HG03196 (cell line): ENCODE results near the gene ABAT.
"Not testable (repeated sequence)": the region's sequence is repeated elsewhere in the genome, so short reads cannot be mapped to it uniquely, and the experiment has no call there.

Experiments
- ATAC-seq: cut with Tn5 transposase; IDR thresholded peaks from one replicate; pipeline ENCODE4 v1.9.1; 2021; ENCODE audit not compliant: unreplicated experiment

The ABAT gene

DNA sequence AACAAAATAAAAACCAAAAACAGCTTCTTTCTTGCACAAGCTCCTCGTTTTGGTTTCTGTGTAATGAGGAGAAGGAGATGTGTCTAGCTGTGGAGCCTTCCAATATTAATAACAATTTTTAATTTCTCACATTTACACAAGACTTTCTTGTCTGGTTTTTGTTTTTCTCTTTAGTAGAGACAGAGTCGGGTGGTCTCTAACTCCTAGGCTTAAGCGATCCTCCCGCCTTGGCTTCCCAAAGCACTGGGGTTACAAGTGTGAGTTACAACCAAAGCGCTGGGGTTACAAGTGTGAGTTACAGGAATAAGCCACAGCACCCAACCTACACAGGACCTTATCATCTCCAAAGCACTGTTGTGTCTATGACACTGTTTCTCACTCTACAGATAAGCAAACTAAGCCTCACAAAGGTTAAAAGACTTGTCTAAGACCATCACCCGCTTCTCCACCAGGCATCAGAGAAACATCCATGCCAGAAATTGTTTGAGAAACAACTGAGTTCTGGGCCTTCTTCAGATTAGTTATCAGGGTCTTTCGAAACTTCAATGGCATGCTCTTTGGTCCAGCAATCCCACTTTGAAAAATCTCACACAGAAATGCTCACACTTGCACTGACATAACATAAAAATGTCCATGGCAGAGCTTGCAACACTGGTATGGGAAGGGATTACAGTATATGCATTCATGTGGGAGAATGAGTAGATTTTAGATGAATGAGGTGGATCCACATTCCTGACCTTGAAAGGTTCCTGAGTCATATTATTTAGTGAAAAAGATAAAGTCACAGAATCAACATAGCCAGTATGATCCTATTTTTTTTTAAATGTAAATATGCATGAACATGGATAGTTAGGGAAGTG, 3.9 kb downstream of the ABAT start:
- no peak for ATAC-seq

DNA sequence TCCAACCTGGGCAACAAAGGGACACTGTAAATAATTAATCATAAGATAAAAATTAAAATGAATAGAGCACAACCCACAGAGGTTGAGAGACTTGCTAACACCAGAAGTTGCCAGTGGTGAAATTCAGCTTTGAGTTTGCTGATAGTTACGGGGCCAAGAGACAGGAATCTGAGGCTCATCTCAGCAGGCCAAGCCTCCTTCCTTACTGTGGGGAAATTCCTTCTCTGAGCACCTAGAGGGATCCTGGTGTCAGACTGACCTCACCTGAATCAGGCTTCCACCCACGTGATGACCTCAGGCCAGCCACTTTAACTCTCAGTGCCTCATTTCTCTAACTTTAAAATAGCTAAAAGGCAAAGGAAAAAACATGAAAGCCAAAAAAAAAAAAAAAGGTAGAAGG, 4.7 kb downstream of the ABAT start:
- no peak for ATAC-seq

DNA sequence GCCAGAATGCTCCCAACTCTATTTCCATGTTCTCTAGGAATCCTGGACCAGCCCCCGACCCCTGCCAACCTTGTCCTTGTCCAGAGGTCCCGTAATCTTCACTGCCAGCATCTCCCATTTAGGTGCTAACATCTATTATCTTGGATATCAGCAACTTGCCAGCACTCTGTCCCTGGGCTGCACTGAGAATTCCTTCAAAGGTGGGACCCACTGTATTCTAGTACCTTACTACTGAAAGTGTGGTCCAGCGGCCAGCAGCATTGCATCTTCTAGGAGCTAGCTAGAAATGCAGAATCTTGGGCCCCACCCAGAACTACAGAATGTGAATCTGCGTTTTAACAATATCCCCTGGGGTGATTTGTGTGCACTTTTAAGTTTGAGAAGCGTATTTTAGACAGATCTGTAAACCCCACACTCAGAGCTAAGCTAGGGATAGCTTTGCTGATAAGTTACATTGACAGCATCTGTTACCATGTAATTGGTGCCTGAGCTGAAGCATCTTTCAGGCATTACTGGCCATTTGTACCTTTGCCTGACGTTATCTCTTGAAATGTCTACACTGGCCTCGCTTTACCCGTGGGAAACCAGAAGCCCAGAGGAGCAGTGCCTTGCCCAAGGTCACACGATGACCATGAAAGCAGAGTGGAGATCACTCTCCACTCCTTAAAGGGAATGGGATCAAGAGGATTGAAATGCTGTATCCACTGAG, 8.3 kb downstream of the ABAT start:
- no peak for ATAC-seq

DNA sequence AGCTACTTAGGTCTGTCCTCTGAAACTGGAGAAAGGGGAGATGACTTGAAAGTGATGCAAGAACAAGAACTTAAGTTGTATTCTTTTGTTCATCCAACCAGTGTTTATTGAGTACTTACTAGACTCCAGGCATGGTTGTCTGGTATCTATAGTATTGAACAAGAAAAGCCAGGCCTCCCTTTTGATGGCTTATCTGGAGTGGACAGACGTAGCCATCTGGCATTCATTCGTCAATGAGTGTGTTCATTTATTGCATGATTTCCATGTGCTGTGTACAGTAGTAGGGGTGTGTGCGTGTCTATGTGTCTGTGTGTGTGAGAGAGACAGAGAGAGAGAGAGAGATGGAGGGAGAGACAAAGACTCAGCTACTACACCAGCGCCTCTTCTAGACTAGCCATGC, 9.2 kb downstream of the ABAT start:
- no peak for ATAC-seq

DNA sequence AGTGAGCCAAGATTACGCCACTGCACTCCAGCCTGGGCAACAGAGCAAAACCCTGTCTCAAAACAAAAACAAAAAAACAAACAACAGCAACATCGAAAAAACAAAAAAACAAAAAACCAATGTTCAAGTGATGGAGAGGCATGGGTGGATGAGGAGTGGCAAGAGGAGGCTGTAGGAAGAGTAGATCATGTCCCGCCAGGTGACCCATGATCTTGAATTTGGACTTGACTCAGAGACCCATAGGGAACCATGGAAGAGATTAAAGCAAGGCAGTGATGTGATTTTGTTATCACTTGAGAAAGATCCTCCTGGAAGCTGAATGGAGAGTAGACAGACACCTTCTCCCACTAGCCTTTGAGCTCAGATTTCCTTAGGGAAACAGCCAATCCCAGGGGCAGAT, 11.2 kb downstream of the ABAT start:
- ATAC-seq: no peak

DNA sequence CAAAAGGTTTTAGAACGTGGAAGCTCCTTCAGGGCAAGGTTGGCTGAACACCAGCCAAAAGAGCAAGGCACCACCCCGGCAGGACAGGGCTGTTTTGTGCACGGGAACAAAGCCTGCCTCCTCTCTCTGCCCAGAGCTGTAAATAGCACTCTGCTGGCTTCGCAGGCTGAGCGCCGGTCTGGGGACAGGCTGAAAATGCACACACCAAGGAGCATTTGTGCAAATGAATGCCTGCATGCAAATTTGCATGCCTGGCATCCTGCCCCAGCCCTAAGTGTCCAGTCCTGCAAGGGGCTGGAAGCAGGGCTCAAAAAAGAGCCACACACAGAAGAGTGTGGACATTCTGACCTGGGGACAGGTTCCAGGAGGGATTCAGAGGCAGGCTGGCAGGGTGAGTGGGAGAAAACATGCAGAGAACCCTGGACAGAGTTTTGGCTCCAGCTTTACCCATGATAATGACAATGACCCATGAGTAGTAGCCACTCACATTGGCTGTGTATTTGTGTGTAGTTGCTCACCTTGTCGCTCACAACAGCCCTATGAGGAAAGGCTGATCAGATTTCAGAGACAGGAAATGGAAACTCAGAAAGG, 11.7 kb downstream of the ABAT start:
- no peak for ATAC-seq

DNA sequence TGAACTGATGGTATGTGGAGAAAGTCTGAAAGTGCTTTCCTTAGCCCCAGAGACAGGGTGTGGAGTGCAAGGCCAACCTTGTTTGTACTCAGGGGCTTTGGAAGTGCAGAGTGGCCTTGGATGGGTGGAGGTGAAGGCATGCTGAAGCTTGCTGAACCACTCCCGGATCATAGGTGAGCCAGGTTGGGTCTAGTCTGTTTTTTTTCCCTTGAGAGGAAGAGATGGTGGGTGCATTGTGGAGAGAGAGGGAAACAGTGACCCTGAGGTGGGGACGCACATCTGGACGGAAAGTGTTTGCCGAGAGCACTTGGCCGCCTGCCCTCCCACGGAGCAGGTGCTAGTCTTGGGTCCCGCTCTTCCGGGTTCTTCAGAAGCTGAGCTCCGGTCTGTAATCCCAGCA, 12.5 kb downstream of the ABAT start:
- ATAC-seq: no peak

DNA sequence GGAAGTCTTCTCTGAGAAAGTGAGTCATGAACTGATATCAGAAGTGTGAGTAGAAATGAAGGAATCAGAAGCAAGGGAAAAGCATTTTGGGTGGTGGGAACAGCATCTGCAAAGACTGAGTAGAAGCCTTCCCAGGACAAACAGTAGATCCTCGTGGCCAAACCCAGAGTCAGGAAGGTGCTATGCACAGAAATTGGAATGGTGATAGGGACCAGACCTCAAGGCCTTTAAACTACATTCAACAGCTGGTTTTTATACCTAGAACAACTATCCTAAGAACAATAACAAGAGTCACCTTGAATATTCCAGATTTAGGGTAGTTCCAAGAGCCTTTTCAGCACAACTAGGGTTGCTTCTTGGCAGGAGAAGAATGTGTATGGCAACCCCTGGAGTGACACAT, 15.3 kb downstream of the ABAT start:
- no peak for ATAC-seq

DNA sequence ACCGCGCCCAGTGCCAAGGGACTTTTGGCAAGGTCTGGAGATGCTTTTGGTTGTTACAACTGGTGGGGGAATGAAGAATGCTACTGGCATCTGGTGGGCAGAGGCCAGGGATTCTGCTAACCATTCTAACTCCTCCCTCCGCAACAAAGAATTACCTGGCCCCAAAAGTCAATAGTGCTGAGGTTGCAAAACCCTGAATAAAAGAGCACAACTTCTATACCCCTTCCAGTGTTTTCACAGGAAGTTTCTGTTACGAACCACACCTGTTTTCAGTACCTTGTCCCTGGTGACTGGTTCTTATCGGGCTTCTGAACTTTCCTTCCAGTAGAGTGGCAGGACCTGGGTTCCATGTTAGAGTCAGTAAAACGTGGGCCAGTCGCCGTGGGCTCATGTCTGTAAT, 17.3 kb downstream of the ABAT start:
- no peak for ATAC-seq

DNA sequence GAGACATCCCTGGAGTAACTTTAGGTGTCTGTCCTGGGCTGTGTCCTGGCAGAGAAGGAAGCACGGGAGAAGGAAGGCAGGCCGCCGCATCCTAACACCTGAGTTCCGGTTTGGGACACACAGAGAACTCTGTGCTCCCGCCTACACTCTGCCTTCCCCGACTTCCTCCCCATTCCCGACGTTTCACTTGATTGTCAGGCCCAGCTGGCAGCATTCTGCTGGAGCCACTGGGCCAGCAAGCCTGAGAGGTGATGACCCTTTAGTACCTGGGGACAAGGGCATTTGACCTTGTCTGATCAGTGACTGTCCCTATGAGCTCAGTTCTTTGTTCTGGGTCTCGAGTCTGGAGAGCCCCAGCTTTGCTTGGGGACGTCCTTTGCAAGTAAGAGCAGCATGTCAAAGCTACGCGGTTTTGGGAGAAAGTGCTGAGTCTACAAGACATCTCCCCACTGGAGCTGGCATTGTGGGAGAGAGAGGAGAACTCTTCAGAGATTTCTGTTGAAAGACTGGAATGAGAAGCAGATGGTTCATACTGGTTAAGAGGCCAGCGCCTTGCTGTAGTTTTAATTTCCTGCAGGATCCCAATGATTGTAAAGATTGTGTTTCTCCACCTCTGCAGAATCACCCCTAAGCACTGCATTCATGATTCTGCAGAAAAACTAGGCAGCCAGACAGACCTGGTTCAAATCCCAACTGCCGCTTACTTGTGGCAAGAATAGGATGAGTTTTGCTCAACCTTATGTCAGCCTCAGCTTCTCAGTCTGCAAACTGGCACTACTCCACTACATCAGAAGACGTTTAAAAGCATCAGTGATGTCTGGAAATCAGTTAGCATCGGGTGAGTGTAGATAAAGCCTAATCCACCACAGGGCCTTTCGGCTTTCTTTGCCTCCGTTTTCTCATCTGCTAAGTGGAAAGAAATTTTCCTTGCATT, 20.6 kb downstream of the ABAT start:
- no peak for ATAC-seq

DNA sequence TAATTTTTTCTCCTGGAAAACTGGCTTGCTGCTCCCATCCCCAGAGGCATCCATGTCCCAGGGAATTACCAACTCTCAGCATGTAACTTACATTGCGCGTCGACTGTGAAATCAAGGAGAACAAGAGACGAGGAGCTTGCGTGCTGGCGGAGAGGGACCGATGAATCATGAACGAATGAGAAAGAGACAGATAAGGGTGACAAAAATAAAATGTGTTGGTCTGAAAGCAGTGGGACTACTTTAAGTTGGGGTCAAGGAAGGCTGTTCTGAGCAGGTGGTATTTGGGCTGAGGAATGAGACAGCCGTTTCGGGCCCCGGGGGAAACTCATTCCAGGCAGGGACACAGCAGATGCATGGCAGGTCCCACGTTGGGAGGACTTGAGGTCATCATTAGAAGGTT, 22.5 kb downstream of the ABAT start:
- no peak for ATAC-seq

DNA sequence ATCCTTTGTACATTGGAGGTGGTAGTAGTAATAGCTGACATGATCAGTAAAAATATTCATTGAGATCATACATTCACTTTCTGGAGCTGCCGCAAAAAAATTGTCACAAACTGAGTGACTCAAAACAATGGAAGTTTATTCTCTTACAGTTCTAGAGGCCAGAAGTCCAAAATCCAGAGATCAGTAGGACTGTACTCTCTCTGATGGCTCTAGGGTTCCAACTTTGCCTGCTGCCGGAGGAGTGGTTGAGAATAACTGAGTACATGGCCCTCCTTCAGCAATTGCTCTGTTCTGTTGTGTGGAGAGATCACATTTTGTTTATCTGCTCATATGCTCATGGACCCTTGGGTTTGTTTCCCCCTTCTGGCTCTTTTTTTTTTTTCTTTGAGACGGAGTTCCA, 23.5 kb downstream of the ABAT start:
- ATAC-seq: no peak

DNA sequence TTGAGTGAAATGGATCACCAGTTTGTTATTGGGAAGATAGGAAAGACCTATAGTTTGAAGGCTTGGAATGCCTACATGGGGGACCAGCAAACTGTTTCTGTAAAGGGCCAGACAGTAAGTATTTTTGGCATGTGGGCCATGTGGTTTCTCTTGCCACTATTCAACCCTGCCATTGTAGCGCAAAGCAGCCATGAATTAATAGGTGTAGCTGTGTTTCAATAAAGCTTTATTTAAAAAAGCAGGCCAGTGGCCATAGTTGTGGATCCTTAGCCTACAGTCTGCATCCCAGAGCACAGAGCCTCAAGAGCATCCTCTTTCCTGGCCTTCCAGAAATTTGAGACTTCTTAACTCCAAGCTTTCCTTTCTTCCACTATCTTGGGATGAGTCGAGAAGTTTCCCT, 29.3 kb downstream of the ABAT start:
- ATAC-seq: no peak

DNA sequence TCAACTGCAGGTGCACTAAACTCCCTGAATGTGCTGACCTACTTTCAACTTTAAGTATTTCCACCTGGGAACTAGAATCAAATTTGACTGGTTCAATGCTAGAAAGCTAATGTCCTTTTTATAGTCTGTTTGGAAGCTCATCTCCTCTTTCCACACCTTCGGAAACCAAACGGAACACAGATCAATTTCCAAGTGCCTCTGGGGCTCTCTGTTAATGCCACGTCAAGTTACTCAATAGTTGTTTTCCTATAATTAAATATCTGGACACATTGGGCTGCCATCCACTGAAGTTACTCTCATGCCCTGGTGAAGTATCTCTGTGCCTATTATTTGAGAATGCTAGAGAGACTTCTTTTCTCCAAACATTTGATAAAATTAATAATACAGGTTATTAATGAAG, 29.7 kb downstream of the ABAT start:
- ATAC-seq: no peak

DNA sequence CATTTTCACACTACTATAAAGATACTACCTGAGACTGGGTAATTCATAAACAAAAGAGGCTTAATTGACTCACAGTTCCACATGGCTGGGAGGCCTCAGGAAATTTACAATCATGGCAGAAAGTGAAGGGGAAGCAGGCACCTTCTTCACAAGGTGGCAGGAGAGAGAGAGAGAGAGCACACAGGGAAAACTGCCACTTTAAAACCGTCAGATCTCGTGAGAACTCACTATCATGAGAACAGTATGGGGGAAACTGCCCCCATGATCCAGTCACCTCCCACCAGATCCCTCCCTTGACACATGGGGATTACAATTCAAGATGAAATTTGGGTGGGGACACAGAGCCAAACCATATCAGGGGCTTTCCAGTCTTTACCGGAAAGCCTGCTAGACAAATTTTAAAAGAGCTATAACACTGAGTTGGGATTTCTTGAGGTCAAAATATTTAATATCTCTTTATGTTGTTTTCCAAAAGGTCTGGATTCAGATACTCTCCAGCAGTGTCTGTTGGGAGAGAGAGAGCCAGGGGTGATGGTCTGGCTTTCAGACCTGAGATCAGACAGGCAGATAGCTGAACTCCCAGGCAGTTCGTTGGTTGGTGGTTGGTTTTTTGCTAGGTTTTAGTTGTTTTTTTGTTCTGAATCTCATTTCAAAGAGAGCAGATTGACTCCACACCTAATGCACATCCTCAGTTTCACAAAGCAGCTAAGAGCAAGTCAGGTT, 30.8 kb downstream of the ABAT start:
- not testable (repeated sequence) for ATAC-seq

DNA sequence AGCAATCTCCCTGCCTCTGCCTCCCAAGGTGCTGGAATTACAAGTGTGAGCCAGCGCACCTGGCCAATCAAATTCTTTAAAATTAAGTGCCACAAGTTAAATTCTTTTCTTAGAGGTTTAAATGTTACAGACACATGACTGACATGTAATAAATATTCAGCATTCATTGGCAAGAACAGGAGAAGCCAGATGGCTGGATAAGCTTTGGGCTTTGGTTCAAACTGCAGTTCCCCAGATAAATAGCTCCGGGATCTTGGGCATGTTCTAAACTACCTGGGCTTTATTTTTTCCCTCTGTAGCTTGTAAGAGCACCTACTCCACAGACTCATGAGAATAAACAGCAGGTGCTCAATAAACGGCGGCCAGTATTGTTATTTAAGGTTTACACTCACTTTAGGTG, 34.1 kb downstream of the ABAT start:
- ATAC-seq: no peak

DNA sequence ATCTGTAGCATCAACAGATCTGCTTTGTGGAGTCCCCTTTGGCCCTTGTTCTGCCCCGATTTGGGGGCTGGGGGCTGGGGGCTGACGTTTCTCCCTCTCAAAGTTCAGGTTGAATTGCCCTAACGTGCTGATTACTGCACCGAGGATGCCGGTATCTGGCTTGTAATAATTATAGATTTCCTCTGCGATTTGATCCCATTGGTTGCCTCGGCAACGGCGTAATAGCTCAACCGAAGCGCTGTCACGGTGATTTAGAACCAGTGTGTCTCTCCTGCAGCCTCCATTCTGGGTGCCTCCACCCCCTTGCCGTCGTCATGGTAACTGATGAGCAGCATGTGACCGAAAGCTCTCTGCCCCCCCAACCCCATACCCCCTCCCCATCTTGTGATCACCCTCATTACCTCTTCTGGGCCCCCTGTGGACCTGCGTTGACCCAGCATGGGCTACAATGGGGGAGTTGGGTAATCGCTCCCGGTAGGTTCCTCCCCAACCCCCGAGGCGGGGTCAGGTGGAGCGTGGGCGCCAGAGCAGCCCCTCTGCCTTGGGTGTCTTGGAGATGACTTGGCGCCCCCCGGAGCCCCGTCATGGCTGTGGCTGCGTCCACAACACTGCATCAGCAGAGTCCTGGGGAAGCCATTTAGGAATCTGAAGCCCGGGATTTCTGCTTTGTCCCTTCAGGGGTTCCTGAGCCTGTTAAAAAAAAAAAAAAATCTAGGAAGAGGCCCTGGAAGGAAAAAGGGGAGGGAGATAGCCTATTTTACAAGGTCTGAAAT, 38.4 kb downstream of the ABAT start:
- no peak for ATAC-seq

DNA sequence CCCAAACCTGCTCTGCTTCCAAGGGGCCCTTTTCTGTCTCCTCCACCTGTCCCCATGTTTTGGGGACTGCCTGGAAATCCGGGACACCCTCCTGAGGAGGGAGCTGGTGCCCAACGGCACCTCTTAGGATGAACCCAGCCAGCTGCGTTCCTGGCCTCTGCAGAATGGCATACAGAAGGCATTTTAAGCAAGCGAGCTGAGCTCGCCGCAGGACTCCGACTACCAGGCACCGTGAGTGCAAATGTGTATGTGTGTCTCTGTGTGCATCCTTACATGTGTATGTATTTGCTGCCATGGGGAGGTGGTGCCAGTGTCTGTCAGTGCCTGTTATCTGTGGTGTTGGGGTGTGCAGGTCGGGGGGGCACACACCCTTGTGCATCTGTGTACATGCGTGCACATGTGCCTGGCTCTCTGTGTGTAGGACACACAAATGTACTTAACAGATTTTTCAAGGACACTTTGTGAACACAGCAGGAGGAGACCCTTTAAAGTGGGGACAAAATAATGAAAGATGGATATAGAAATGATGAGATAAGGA, 39.3 kb downstream of the ABAT start:
- no peak for ATAC-seq

DNA sequence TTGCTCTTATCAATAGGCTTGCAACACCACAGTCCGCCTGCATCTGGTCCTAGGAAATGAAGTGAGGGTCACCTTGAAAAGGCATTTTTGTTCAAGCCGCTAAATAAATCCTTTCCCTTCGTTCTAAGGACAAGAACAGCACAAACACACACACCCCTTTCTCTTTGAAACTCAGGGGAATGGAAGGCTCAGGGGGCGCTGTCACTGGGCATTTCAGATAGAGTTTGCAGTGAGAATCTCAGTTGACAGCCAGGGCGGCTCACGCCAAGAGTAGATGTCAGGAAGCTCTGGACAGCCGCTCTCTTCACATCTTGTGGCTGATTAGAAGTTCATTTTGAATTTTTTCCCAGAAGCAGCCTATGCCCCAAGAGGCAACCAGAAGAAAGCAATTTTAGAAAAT, 39.8 kb downstream of the ABAT start:
- ATAC-seq: no peak
